GM21423 (cell line): Measurements from ENCODE around the gene MYO19.

Source experiments
- ATAC-seq: cut with Tn5 transposase; IDR thresholded peaks from one replicate; pipeline ENCODE4 v1.9.1; 2021; ENCODE audit warnings: mild to moderate bottlenecking, moderate library complexity; ENCODE audit not compliant: unreplicated experiment

Gene MYO19

GRCh38 chr17:36534840-36535668, at the start of gene MYO19, which contains the start of gene PIGW:
MYO19 (minus strand) TSS chr17:36534868; CDS start chr17:36532538, 2,330 bp downstream.
PIGW (plus strand) TSS chr17:36534987; CDS start chr17:36537102, 2,115 bp downstream.
- peak; percentile 69 for ATAC-seq

- no peak for ATAC-seq
Observed at GRCh38 chr17:36583787-36584186, 49.1 kb upstream of the MYO19 start.

GRCh38 chr17:36578671-36579070, 44.0 kb upstream of the MYO19 start:
- no peak for ATAC-seq

DNA sequence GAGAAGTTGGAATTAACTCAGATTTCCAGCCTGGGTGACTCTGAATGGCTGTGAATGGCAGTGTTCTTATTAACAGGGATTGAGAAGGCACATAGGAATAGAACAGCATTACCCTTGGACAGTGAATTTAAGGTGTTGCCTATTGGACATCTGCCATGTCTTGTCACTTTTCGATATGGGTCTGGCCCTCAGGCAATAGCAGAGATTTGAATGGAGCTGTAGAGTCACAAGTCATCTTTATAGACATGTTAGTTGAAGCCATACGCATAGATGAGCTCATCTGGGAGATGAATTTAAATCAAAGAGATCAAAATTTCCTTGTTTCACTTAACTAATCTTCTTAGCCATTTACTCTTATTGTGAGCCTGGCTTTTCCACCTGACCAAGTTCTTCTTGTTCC, 42.1 kb upstream of the MYO19 start:
- no peak for ATAC-seq

DNA sequence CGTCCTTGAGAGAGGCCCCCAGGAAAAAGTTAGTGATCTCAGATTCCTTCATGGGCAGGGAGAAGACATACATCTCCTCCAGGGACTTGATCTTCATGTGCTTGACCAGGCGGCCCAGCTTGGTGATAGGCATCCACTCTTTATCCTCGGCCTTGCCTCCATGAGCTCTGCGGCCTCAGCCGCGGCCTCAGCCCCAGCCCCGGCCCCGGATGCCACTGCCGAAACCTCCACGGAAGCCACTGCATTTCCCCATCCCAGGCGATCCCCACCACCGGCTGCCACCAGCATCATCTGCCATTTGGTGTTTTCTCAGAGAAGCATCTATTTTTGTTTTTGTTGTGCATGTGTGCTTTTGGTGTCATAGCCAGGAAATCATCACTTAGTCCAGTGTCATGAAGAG, 40.4 kb upstream of the MYO19 start:
- ATAC-seq, result no peak

DNA sequence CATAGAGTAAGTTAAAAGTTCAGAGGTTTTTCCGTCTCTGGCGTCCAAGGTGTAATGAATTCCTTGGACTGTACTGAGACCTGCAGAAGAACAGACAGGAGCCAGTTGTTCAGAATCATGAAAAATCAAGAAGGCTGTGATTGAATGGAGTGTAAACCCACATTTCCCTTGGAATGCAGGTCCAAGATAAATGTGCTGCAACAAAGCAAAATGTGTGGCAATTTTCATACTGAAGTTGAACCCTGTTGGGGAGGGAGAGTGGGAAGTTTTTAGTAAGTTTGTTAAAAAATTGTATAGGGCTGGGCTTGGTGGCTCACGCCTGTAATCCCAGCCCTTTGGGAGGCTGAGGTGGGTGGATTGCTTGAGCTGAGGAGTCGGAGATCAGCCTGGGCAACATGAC, 31.4 kb upstream of the MYO19 start:
- ATAC-seq, result no peak

- no peak for ATAC-seq
Observed at GRCh38 chr17:36553459-36553858, 18.8 kb upstream of the MYO19 start.

DNA sequence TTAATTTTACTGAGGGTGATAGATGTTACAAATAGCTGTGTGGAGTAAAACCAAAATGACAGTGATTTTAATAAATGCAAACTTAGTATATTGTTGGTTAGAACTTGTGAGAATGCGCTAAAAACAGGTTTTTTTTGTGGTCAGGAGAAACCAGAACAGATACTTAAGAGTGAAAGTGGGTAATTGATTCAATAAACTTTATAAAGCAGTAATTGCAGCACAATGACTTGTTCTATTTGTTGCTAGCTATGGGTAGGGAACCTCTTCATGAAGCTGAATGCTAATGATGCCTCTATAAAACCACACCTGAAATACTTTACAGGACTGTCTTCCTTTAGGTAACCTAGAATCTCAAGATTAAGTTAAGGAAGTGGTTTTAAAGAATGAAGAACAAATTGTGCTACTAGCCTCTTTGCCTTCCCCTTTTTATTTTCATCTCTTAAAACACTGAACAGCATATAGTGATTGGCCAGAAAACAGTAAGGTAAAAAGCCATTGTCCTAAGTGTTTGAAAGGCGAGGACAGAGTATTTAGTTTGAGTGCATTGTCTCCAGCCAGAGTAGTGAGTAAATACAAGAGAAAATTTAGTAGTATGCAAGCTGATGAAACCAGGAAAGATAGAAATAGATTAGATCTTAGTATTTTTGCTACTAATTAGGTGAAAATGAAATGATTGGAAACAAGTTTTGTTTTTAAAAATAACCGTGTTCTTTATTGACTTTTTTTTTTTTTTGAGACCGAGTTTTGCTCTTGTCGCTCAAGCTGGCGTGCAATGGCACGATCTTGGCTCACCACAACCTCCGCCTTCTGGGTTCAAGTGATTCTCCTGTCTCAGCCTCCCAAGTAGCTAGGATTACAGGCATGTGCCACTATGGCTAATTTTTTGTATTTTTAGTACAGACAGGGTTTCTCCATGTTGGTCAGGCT, 16.1 kb upstream of the MYO19 start:
- no peak for ATAC-seq

DNA sequence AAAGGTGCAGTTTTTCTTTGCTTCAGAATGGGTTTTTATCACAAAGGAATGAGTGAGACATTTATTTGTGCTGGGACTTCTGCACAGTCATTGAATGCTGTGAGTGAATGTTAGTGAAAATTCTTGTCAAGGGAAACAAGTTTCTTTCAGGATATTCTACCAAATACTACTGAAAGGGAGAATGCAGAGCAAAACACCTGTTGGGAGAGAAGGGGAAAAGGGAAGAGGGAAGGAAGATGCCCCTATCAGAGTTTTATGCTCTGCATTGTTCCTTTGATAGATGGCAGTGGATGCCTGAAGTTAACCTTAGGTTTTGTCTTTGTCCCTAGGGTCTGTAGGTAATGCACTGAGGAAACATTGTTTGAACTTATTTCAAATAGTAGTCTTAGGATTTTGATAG, 13.1 kb upstream of the MYO19 start:
- ATAC-seq, result no peak

GRCh38 chr17:36546418-36547093, 11.9 kb upstream of the MYO19 start:
- no peak for ATAC-seq

DNA sequence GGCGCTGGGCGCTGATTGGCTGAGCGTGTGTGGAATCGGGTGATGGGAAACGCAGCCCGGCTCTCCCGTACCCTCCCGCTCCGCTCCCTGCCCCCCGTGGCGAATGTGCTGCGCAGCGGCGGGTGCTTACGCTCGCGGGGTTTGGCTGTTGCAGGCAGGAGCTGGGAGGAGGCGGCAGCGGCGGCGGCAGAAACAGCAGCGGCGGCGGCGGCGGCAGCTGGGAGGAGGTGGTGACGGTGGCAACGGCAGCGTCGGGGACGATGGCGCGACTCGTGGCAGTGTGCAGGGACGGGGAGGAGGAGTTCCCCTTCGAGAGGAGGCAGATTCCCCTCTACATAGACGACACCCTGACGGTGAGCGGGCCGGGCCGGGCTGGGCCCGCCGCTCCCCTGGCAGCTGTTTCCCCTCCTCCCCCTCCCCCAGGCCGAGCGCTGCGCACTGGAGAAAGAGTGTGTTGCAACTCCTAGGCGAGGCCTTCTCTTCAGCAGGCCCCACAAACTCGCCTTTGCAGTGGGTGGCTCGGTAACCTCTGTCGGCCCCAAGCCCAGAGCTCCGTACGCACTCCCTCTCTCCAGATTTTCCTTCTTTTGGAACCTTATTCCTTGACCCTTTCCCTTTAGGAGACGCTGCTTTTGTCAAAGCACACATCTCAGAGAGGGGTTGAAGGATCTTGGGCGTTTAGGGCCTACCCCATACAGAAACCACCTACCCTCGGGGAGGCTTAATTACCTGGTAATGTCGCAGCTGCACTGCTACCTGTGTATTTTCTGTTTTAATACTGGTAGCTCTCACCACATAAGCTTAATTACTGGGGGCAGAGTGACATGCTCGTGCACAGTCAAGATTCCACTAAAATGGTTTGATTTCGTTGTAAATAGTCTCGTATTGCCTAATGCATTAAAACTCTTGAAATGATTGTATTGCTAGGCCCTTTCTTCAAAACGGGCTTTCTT, 11.1 kb upstream of the MYO19 start:
- ATAC-seq, result peak; percentile 62

GRCh38 chr17:36545077-36545464, 10.4 kb upstream of the MYO19 start:
- ATAC-seq, result no peak

DNA sequence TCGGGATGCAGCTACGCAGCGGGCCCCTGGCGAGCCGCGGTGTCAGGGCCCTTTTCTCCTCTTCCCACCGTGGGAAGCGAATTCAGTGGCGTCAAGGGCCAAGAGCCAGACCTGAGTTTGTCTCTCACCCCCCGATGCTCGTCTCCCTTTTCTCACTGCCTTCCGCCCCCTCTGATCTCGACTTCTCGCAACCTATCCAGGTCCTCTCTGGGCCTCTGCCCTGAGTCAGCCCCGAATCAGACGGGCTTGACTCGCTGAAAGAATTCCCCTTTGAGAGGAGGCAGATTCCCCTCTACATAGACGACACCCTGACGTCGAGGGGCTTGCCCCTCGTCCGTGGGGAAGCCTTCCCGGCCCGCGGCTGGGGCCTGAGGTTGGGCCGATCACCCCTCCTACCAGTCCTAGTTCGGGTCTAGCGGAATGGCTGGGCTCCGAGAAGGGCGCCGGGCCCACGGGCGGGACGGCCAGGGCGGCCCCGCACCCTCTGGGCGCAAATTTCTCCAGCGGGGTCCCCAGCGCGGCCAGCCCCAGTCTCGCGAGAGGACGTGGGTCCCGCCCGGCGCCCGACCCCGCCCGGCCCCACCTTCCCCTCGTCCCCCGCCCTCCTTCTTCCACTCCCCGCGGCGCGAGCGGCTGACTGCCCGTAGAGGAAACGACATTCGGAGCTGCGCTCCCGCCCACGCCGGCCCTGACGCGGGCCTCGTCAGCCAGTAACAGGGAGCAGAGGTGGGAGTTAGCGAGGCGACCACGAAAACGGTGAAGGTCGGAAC, 9.8 kb upstream of the MYO19 start, which contains the start of gene GGNBP2:
TSS of gene GGNBP2 (plus strand) at position 613 of the 770 bp plus-strand sequence. CDS start 806 bp downstream, outside the sequence.
- ATAC-seq, result peak; percentile 43

- ATAC-seq, result peak; percentile 15
Observed at GRCh38 chr17:36544044-36544306, 9.3 kb upstream of the MYO19 start.

- ATAC-seq, result no peak
Observed at GRCh38 chr17:36542755-36543154, 8.1 kb upstream of the MYO19 start.

GRCh38 chr17:36540696-36541095, 6.0 kb upstream of the MYO19 start:
- no peak for ATAC-seq

GRCh38 chr17:36535669-36536081, 1.0 kb upstream of the MYO19 start:
- peak; percentile 17 for ATAC-seq

DNA sequence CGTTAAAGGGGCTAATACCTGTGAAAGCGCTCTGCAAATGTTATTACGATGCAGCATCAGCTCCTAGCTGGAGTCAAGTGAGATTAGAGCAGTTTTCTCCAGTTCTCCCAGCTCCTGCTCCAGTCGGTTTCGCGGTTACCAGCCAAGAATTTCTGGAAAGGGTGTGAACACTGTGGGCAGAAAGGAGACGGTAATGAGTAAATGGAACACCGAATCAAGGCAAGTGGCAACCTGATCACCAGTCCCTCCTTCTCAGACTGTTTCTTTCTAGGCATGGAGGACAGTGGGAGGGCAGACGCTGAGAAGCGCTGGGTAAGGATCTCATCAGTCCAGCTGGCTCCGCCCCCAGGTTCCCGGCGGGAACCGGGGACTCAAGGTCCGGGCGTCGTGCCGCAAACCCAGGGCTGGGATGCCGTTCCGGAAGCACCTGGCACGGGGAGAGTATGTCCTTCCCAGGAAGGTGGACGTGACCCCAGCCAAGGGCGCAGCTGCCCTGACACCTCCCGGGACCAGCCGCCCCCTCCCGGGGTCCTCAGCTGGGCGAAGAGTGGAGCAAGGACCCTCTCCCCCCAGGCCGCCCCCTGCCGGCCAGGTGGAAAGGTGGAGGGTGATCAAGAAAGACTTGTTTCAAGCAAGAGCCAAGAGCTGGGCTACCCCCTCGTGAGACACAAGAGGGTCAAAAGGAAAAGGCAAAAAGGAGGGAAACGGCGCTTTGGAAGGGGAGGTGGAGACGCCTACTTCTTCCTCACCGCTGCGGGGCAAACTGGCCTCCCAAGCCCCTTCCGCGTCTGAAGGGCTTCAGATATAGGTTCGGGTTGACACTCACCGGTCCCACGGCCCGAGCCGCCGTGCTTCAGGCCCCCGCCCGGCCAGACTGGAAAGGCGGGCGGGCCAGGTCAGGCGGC, 481 bp downstream of the MYO19 start:
- ATAC-seq, result peak; percentile 32
